ENCODE measurements around the gene SCMH1.

DNA sequence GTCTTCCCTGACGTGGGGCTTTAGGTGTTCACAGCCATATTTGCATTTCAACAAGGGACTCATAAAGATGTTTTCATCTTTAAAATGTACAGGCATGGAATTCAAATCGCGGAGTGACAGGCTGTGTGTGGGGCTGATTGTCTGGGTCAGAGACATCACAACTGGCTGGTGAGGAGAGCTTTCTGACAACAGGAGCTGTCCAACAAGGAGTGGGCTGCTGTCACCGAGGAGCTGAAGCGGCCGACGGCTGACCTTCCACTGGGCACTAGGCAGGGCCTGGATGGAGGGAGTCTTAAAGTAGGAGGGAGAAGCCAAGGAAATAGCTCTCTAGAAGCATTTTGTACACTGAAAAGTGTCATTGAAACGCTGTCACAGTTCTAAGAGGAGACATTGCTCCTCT, 30.5 kb upstream of the SCMH1 start:
- TF ChIP-seq, protein P1, sequence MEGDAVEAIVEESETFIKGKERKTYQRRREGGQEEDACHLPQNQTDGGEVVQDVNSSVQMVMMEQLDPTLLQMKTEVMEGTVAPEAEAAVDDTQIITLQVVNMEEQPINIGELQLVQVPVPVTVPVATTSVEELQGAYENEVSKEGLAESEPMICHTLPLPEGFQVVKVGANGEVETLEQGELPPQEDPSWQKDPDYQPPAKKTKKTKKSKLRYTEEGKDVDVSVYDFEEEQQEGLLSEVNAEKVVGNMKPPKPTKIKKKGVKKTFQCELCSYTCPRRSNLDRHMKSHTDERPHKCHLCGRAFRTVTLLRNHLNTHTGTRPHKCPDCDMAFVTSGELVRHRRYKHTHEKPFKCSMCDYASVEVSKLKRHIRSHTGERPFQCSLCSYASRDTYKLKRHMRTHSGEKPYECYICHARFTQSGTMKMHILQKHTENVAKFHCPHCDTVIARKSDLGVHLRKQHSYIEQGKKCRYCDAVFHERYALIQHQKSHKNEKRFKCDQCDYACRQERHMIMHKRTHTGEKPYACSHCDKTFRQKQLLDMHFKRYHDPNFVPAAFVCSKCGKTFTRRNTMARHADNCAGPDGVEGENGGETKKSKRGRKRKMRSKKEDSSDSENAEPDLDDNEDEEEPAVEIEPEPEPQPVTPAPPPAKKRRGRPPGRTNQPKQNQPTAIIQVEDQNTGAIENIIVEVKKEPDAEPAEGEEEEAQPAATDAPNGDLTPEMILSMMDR (IDR thresholded peaks at IDR 0.05) = no peak
- no peak for TF ChIP-seq POLR2AphosphoS5 (IDR thresholded peaks at IDR 0.05; ENCODE audit: low read depth, low read length)
- no peak for TF ChIP-seq SIN3A (IDR thresholded peaks at IDR 0.05; ENCODE audit: borderline replicate concordance, insufficient read depth, low read depth, low read length)

Data from Panc1 (cell line).